ENCODE data around the gene MAD1L1.
"Not testable (repeated sequence)": the region's sequence is repeated elsewhere in the genome, so short reads cannot be mapped to it uniquely, and the experiment has no call there.

GRCh38 chr7:1824151-1824881, 408.4 kb downstream of the MAD1L1 start:
- TF ChIP-seq CTCF, POLR2A (IDR thresholded peaks at IDR 0.05): not testable (repeated sequence)
